K562 (cell line): ENCODE measurements around the gene CEP131.

ENCODE experiments used
- CTCF ChIP-seq, 3 experiments: IDR thresholded peaks in 2 of 3; conservative IDR thresholded peaks in 1 of 3; 2 replicates each; pipeline ENCODE4 v1.5.1; 2011 to 2012; ENCODE audit warnings: low read length in 3 of 3, mild to moderate bottlenecking in 3 of 3, control low read depth in 2 of 3, improper control_type of control experiment in 1 of 3, inconsistent platforms in 1 of 3, low read depth in 1 of 3, mixed read lengths in 1 of 3, moderate library complexity in 1 of 3; ENCODE audit not compliant: insufficient read depth in 2 of 3
- RNF2 ChIP-seq: sonication (generic); IDR thresholded peaks from 2 replicates; pipeline ENCODE4 v1.6.1; 2016
- TAF1 ChIP-seq: IDR thresholded peaks from 2 replicates; pipeline ENCODE4 v1.6.1; 2011; ENCODE audit warnings: mild to moderate bottlenecking, low read length, moderate library complexity; ENCODE audit not compliant: insufficient read depth, control insufficient read depth, severe bottlenecking; ENCODE audit errors: extremely low read depth
- USF2 ChIP-seq: sonication (generic); formaldehyde crosslinking; IDR thresholded peaks from 2 replicates; pipeline ENCODE4 v1.5.0; 2020; ENCODE audit warnings: missing genetic modification reagents
- ZBTB11 ChIP-seq, 3 experiments: fragments of 200-800 bp in 1 of 3; fragments of 250-450 bp in 1 of 3; fragments of 450-650 bp in 1 of 3; sonication (Bioruptor Pico) in 1 of 3; sonication (Bioruptor generic) in 1 of 3; formaldehyde crosslinking in 1 of 3; IDR thresholded peaks; 2 replicates each; pipeline versions ENCODE4 v1.6.1 to v1.8.0; 2016 to 2022; ENCODE audit warnings: mild to moderate bottlenecking in 2 of 3, missing genetic modification characterization in 2 of 3, missing compliant biosample characterization in 1 of 3, moderate library complexity in 1 of 3
- ZBTB26 ChIP-seq: fragments of 450-650 bp; formaldehyde crosslinking; IDR thresholded peaks from 2 replicates; pipeline ENCODE4 v1.4.0; 2022; ENCODE audit warnings: missing genetic modification characterization
- ZNF274 ChIP-seq: IDR thresholded peaks from 2 replicates; pipeline ENCODE4 v1.6.1; 2011; ENCODE audit warnings: low read depth, mild to moderate bottlenecking, low read length, moderate library complexity, borderline replicate concordance

- TF ChIP-seq ZBTB26 (CRISPR knock-in tag) (no peak), CTCF (IDR thresholded peaks at IDR 0.05 in 2 of 3, conservative IDR thresholded peaks at IDR 0.05 in 1 of 3; ENCODE audit: insufficient read depth in 2 of 3, low read depth in 1 of 3, low read length in 3 of 3) (no peak), ZNF274 (no peak), ZBTB11 (CRISPR knock-in tag; IDR thresholded peaks at IDR 0.05) (no peak), RNF2 (no peak), TAF1 (no peak), USF2 (CRISPR knock-in tag) (no peak)
Observed at GRCh38 chr17:81228834-81229665, 6.3 kb upstream of the CEP131 start.
